Stomach (tissue), 4 donors: ENCODE measurements around the gene CCKAR.

Experiments used
- CTCF ChIP-seq, 7 experiments: fragments of 450-650 bp in 4 of 7; fragments of 200-600 bp in 3 of 7; sonication (generic) in 3 of 7; IDR thresholded peaks; one replicate each; pipeline ENCODE4 v1.5.1; 2016 to 2019; ENCODE audit warnings: antibody characterized with exemption in 7 of 7, control low read depth in 2 of 7, mild to moderate bottlenecking in 1 of 7
- EP300 ChIP-seq: sonication (generic); formaldehyde crosslinking; IDR thresholded peaks from one replicate; pipeline ENCODE4 v1.6.1; 2017; ENCODE audit warnings: antibody characterized with exemption
- POLR2A ChIP-seq, 4 donors: fragments of 450-650 bp; IDR thresholded peaks; one replicate each; pipeline ENCODE4 v1.6.1; 2016; ENCODE audit warnings: antibody characterized with exemption in 4 of 4, control low read depth in 2 of 4, mild to moderate bottlenecking in 1 of 4, moderate library complexity in 1 of 4

DNA sequence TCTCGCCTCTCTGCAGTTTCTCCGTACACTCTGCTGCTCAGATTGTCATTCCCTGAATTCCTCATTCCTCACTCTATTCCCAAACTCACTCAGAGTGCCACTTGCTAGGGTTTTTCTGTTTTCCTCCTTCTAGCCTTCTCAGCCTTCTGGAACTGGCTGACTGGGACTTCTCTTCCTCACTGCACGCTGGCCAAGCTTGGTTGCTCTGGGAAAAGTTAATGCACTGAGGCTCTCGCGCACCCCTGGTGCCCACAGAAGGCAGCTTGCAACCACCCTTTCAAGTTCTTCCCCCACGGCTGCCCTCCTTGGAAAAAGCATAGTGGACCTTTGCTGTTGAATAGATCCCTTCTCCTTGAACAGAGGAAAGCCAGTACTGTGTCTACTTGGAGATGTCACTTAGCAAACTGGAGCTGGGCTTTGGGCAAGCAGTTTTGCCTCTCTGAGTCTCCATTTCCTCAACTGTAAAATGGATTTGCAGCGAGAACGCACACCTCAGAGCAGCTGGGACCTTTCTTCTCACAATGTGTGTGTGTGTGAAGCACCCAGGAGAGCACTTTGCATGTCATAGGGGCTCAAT is 6.0 kb upstream of the CCKAR start:
- TF ChIP-seq POLR2A (IDR thresholded peaks at IDR 0.05), result no peak
- TF ChIP-seq CTCF (IDR thresholded peaks at IDR 0.05), result no peak
- no peak for TF ChIP-seq EP300
